ENCODE measurements around the gene HBA1.

- TF ChIP-seq POLR2A (IDR thresholded peaks at IDR 0.05), result no peak
- TF ChIP-seq, protein P1, sequence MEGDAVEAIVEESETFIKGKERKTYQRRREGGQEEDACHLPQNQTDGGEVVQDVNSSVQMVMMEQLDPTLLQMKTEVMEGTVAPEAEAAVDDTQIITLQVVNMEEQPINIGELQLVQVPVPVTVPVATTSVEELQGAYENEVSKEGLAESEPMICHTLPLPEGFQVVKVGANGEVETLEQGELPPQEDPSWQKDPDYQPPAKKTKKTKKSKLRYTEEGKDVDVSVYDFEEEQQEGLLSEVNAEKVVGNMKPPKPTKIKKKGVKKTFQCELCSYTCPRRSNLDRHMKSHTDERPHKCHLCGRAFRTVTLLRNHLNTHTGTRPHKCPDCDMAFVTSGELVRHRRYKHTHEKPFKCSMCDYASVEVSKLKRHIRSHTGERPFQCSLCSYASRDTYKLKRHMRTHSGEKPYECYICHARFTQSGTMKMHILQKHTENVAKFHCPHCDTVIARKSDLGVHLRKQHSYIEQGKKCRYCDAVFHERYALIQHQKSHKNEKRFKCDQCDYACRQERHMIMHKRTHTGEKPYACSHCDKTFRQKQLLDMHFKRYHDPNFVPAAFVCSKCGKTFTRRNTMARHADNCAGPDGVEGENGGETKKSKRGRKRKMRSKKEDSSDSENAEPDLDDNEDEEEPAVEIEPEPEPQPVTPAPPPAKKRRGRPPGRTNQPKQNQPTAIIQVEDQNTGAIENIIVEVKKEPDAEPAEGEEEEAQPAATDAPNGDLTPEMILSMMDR (IDR thresholded peaks at IDR 0.05), result no peak
These were observed 31.7 kb upstream of the HBA1 start for GRCh38 chr16:144797-145252.

Data from heart left ventricle (tissue), 13 donors.